Fibroblast of mammary gland (primary cell): Measurements from ENCODE around the gene CCDC12.

ENCODE experiments used
- DNase-seq: peaks from one replicate; pipeline ENCODE4 v3.0.0-alpha.2; 2010; ENCODE audit warnings: low read depth
- H3K4me3 ChIP-seq: 2 replicates; pipeline ENCODE4 v1.5.1; 2011; ENCODE audit warnings: low read depth, mild to moderate bottlenecking, low read length, moderate library complexity; ENCODE audit not compliant: control insufficient read depth
- CTCF ChIP-seq: conservative IDR thresholded peaks from 2 replicates; pipeline ENCODE4 v1.5.1; 2011; ENCODE audit warnings: low read depth, low read length, inconsistent platforms; ENCODE audit not compliant: control insufficient read depth, insufficient read depth

The CCDC12 gene

GRCh38 chr3:46960835-46961234 lies 15.7 kb downstream of the CCDC12 start:
- no peak for TF ChIP-seq CTCF
- no peak for DNase-seq
- H3K4me3 ChIP-seq = no peak overlapping the region

- peak; percentile 71 for DNase-seq
- no peak for TF ChIP-seq CTCF
- no peak overlapping the region for H3K4me3 ChIP-seq
Measured at GRCh38 chr3:46960081-46960701, 16.4 kb downstream of the CCDC12 start.

- no peak for DNase-seq
- no peak overlapping the region for H3K4me3 ChIP-seq
Measured at GRCh38 chr3:46959161-46959511, 17.4 kb downstream of the CCDC12 start.

GRCh38 chr3:46958467-46959160 lies 17.9 kb downstream of the CCDC12 start:
- no peak for TF ChIP-seq CTCF
- DNase-seq = no peak
- no peak overlapping the region for H3K4me3 ChIP-seq

More at GRCh38 chr3:46959161-46959511, 17.4 kb downstream of the CCDC12 start:
- no peak for TF ChIP-seq CTCF

- H3K4me3 ChIP-seq = no peak overlapping the region
- no peak for TF ChIP-seq CTCF
- DNase-seq = no peak
Measured at GRCh38 chr3:46957092-46957820, 19.3 kb downstream of the CCDC12 start.

GRCh38 chr3:46955801-46956259 lies 20.7 kb downstream of the CCDC12 start:
- H3K4me3 ChIP-seq = no peak overlapping the region
- no peak for TF ChIP-seq CTCF
- DNase-seq = no peak
